Lung (tissue), 12 donors: ENCODE data around the gene OBSCN. TPM values are rescaled to one million over a fixed set of nuclear protein-coding genes. Genes with fewer than 3 reads are reported as not detected.

Source experiments
- ATAC-seq: fragments of 200-7000 bp; cut with Tn5 transposase; one replicate; pipeline ENCODE4 v1.9.1; 2020; ENCODE audit warnings: moderate number of reproducible peaks; ENCODE audit not compliant: insufficient read depth, low FRiP score
- DNase-seq, 3 donors: peaks; one replicate each; pipeline ENCODE4 v3.0.0-alpha.2; 2013 to 2017
- H3K27ac ChIP-seq, 2 donors: one replicate each; pipeline ENCODE4 v1.5.1; 2013; ENCODE audit warnings: mild to moderate bottlenecking in 2 of 2, moderate library complexity in 2 of 2, control low read depth in 1 of 2, inconsistent platforms in 1 of 2, low read depth in 1 of 2, low read length in 1 of 2
- H3K27me3 ChIP-seq, 3 donors: one replicate each; pipeline ENCODE4 v1.5.1; 2013; ENCODE audit warnings: low read length in 2 of 3; ENCODE audit not compliant: control insufficient read depth in 3 of 3, insufficient read depth in 3 of 3
- H3K36me3 ChIP-seq, 4 donors: one replicate each; pipeline ENCODE4 v1.5.1; 2013; ENCODE audit warnings: low read length in 4 of 4, mild to moderate bottlenecking in 1 of 4, moderate library complexity in 1 of 4; ENCODE audit not compliant: control insufficient read depth in 4 of 4, insufficient read depth in 4 of 4
- H3K4me1 ChIP-seq, 5 donors: one replicate each; pipeline ENCODE4 v1.5.1; 2013; ENCODE audit warnings: low read length in 5 of 5, mild to moderate bottlenecking in 2 of 5, moderate library complexity in 1 of 5; ENCODE audit not compliant: control insufficient read depth in 5 of 5, insufficient read depth in 5 of 5
- H3K4me3 ChIP-seq: one replicate; pipeline ENCODE4 v1.5.1; 2013; ENCODE audit warnings: mild to moderate bottlenecking, control low read depth, moderate library complexity
- H3K9ac ChIP-seq, 2 donors: one replicate each; pipeline ENCODE4 v1.5.1; 2013; ENCODE audit warnings: low read length in 2 of 2, control low read depth in 1 of 2; ENCODE audit not compliant: insufficient read depth in 1 of 2
- H3K9me3 ChIP-seq, 4 donors: one replicate each; pipeline ENCODE4 v1.5.1; 2013; ENCODE audit warnings: low read length in 3 of 4, mild to moderate bottlenecking in 1 of 4, moderate library complexity in 1 of 4; ENCODE audit not compliant: control insufficient read depth in 4 of 4, insufficient read depth in 3 of 4
- WGBS, 2 donors: extraction: QIAGEN DNeasy Blood & Tissue Kit; methylation state at CpG; one replicate each; pipeline ENCODE4 v1.1.7; 2013; 5-methylcytosine and 5-hydroxymethylcytosine counted together
- polyA plus RNA-seq, 2 donors: library from polyadenylated mRNA; stranded (reverse); fragments of 200-250 nt; gene quantifications; one replicate each; pipeline ENCODE4 v1.2.1, GENCODE V29; 2013
- total RNA-seq, 2 donors: library from RNA; depleted of rRNA in 1 of 2; stranded (reverse); fragments of >200 nt in 1 of 2; gene quantifications; one replicate each; pipeline ENCODE4 v1.2.1, GENCODE V29; 2014 to 2021
- TF ChIP-seq, protein P1 (sequence below): IDR thresholded peaks from 2 replicates; pipeline ENCODE4 v1.5.1; 2012; ENCODE audit warnings: mild to moderate bottlenecking; ENCODE audit errors: control extremely low read depth, extremely low read depth
- donor health status: control.
- donor health status: control.
- donor health status: Bipolar disorder and iron deficiency.
- donor health status: healthy.
- donor health status: DM: yes; HTN: yes; CAD: no.

The OBSCN gene
- total and polyA plus RNA-seq, 4 donors, result 5.1 to 47.3 (median 25.4) TPM

DNA sequence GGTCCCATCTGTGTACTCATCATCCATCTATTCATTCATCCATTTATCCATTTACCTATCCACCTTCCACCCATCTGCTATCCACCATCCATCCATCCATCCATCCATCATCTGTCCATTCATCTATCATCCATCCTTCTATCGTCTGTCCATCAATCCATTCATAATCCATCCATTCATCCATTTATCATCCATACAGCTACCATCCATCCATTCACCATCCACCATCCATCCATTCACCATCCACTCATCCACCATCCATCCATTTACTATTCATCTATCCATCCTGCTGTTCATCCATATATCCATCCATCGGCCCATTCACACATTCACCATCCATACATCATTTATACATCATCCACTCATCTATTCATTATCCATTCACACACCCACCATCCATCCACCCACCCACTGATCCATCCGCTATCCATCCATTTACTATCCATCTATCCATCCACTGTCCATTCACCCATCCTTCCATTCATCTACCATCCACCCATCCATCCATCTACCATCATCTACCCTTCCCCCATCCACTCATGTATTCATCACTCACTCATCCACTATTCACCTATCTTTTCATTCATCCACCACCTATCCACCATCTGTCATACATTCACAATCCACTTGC lies 102.4 kb downstream of the OBSCN start:
- Histone ChIP-seq H3K4me1 (no peaks in the 10 kb centered on the region), H3K27ac (no peak overlapping the region), H3K36me3 (peaks cover 0 to 31% (median 12%) of the 10 kb centered on the region in 4 donors), H3K27me3 (no peaks in the 10 kb centered on the region), H3K9me3 (peaks cover 0 to 14% (median 6%) of the 10 kb centered on the region in 4 donors), H3K4me3 (no peak overlapping the region), H3K9ac (no peak overlapping the region)
- DNase-seq (no peak), ATAC-seq (no peak)
- WGBS, 2 donors, result 94 to 96% methylated on average over 3 of the region's 3 CpGs
- TF ChIP-seq, protein P1, sequence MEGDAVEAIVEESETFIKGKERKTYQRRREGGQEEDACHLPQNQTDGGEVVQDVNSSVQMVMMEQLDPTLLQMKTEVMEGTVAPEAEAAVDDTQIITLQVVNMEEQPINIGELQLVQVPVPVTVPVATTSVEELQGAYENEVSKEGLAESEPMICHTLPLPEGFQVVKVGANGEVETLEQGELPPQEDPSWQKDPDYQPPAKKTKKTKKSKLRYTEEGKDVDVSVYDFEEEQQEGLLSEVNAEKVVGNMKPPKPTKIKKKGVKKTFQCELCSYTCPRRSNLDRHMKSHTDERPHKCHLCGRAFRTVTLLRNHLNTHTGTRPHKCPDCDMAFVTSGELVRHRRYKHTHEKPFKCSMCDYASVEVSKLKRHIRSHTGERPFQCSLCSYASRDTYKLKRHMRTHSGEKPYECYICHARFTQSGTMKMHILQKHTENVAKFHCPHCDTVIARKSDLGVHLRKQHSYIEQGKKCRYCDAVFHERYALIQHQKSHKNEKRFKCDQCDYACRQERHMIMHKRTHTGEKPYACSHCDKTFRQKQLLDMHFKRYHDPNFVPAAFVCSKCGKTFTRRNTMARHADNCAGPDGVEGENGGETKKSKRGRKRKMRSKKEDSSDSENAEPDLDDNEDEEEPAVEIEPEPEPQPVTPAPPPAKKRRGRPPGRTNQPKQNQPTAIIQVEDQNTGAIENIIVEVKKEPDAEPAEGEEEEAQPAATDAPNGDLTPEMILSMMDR, result no peak

DNA sequence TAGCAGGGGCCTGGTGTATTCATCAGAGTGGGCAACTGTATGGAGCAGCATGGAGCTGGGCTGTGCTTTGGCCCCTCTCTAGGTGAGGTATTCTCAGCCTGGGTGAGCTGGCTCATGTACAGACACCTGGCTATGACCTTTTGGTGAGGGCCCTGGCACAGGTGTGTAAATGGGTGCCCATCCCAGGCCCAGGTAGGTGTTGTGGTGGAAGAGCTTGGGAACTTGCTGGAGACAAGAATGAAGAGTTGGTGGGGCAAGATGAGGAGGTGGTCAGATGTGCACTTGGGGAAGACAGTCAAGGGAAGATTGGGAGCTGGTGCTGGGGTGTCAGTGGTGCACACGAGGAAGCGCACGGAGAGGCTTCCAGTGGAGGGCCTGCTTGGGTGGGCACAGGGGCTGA lies 103.2 kb downstream of the OBSCN start:
- no peak overlapping the region for H3K27ac ChIP-seq
- ATAC-seq (no peak), DNase-seq (no peak)
- WGBS, 2 donors, result 97 to 100% methylated on average over 3 of the region's 3 CpGs
- no peaks in the 10 kb centered on the region for H3K27me3 ChIP-seq
- H3K4me3 ChIP-seq, result no peak overlapping the region
- no peaks in the 10 kb centered on the region for H3K4me1 ChIP-seq
- no peak overlapping the region for H3K9ac ChIP-seq
- peaks cover 0 to 31% (median 12%) of the 10 kb centered on the region in 4 donors for H3K36me3 ChIP-seq
- peaks cover 0 to 14% (median 6%) of the 10 kb centered on the region in 4 donors for H3K9me3 ChIP-seq
- TF ChIP-seq, protein P1, result no peak

DNA sequence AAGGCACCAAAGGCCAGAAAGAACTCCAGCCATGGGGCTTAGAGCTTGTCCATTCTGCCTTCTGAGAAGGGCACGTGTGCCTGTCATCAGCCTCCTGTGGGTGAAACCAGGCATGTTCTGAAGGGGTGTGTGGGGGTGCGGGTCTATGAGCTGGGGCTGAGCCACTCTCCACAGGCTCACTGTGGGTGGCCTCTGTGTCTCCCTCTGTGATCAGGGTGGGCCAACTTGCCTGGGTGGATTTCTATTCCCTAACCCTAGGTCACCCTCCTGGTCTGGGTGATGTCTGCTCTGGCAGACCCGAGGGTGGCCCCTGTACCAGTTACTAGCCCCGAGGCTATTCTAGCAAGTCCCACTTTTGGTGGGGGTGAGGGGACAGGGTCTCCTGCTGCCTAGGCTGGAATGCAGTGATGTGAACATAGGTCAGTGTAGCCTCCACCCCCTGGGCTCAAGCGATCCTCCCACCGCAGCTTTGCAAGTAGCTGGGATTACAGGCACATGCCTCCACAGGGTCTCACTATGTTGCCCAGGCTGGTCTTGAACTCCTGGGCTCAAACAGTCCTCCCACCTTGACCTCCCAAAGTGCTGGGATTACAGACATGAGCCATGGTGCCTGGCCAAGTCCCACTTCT lies 104.4 kb downstream of the OBSCN start:
- H3K27ac ChIP-seq, result no peak overlapping the region
- no peaks in the 10 kb centered on the region for H3K27me3 ChIP-seq
- DNase-seq (no peak), ATAC-seq (no peak)
- H3K36me3 ChIP-seq, result peaks cover 0 to 31% (median 14%) of the 10 kb centered on the region in 4 donors
- no peak overlapping the region for H3K9ac ChIP-seq
- H3K9me3 ChIP-seq, result peaks cover 0 to 14% (median 6%) of the 10 kb centered on the region in 4 donors
- no peaks in the 10 kb centered on the region for H3K4me1 ChIP-seq
- no peak overlapping the region for H3K4me3 ChIP-seq
- TF ChIP-seq, protein P1, result no peak
- WGBS, 2 donors, result 95 to 98% methylated on average over 6 of the region's 6 CpGs
